Kidney (tissue), 14 donors: Measurements from ENCODE around the gene ATP10B. TPM values are rescaled to one million over a fixed set of nuclear protein-coding genes. Genes with fewer than 3 reads are reported as not detected.

Experiments
- DNase-seq, 5 donors: peaks; one replicate each; pipeline ENCODE4 v3.0.0-alpha.2; 2013 to 2020
- FAIRE-seq: peaks from 2 replicates; lab custom pipeline; 2012; peaks lifted over from hg19 to GRCh38; lab: Jason Lieb, UNC
- H3K27ac ChIP-seq, 2 donors: one replicate each; pipeline ENCODE4 v1.7.0; 2013; ENCODE audit warnings: low read depth in 2 of 2, low read length in 2 of 2, inconsistent platforms in 1 of 2
- H3K27me3 ChIP-seq: one replicate; pipeline ENCODE4 v1.7.1; 2013; ENCODE audit warnings: low read length, inconsistent platforms; ENCODE audit not compliant: control insufficient read depth, insufficient read depth
- H3K36me3 ChIP-seq, 3 donors: one replicate each; pipeline versions ENCODE4 v1.7.0 to v1.7.1; 2013; ENCODE audit warnings: low read length in 3 of 3, control low read depth in 1 of 3, inconsistent platforms in 1 of 3; ENCODE audit not compliant: insufficient read depth in 3 of 3, control insufficient read depth in 2 of 3
- H3K4me1 ChIP-seq, 3 donors: one replicate each; pipeline versions ENCODE4 v1.7.0 to v1.7.1; 2013; ENCODE audit warnings: low read length in 3 of 3, inconsistent platforms in 1 of 3, low read depth in 1 of 3; ENCODE audit not compliant: control insufficient read depth in 2 of 3, insufficient read depth in 2 of 3
- H3K4me3 ChIP-seq, 3 donors: one replicate each; pipeline versions ENCODE4 v1.7.0 to v1.8.1; 2013; ENCODE audit warnings: low read length in 3 of 3, control low read depth in 1 of 3, inconsistent platforms in 1 of 3
- H3K9ac ChIP-seq, 3 donors: one replicate each; pipeline versions ENCODE4 v1.7.0 to v1.7.1; 2013; ENCODE audit warnings: low read length in 3 of 3, control low read depth in 1 of 3, inconsistent platforms in 1 of 3
- H3K9me3 ChIP-seq, 3 donors: one replicate each; pipeline versions ENCODE4 v1.7.0 to v1.7.1; 2013; ENCODE audit warnings: low read length in 3 of 3, control low read depth in 1 of 3, inconsistent platforms in 1 of 3; ENCODE audit not compliant: control insufficient read depth in 2 of 3, insufficient read depth in 1 of 3
- CTCF ChIP-seq: IDR thresholded peaks from 3 replicates; pipeline ENCODE4 v1.5.1; 2012; ENCODE audit warnings: mild to moderate bottlenecking, moderate library complexity, borderline replicate concordance; ENCODE audit not compliant: insufficient read depth; ENCODE audit errors: extremely low read depth
- intact Hi-C: fragments of 100-400 bp; cut with DNase I; formaldehyde crosslinking; loops from one replicate; pipeline ENCODE4 v1.11.1; 2022
- polyA plus RNA-seq: library from polyadenylated mRNA; stranded (reverse); fragments of 350-450 nt; fragmentation: Illumina TruSeq; extraction: RNeasy Lipid Tissue Mini Kit (QIAGEN cat#74804); gene quantifications from one replicate; pipeline ENCODE4 v1.2.3, GENCODE V29; 2014; ENCODE audit warnings: low read depth, low replicate concordance; ENCODE audit not compliant: insufficient read depth
- total RNA-seq: library from RNA; stranded (reverse); fragmentation: NEBNext Ultra II Directional; extraction: Animal tissue kit (Norgen Biotek cat#: 25700); gene quantifications from one replicate; pipeline ENCODE4 v1.2.1, GENCODE V29; 2021
- donor health status: control.
- donor health status: control.
- donor health status: control.
- donor health status: control.
- donor health status: control.
- donor health status: DM: yes; HTN: yes; CAD: no.
- donor health status: Normal renal cell carcinoma (clear cell type).

The ATP10B gene
- total and polyA plus RNA-seq, 2 donors from 2014 or later = 1.4 TPM; not detected in 1

GRCh38 chr5:160651692-160652645, 200.0 kb downstream of the ATP10B start:
- Histone ChIP-seq H3K9ac (no peak overlapping the region), H3K27ac (no peak overlapping the region), H3K27me3 (no peaks in the 10 kb centered on the region), H3K36me3 (no peaks in the 10 kb centered on the region), H3K4me1 (peaks cover 0 to 2% (median 0%) of the 10 kb centered on the region in 3 donors), H3K4me3 (no peak overlapping the region), H3K9me3 (no peaks in the 10 kb centered on the region)
- DNase-seq (no peak), FAIRE-seq (no peak)
- intact Hi-C loops = no loop called here
- no peak for TF ChIP-seq CTCF

GRCh38 chr5:160649304-160649703, 202.7 kb downstream of the ATP10B start:
- H3K4me1 ChIP-seq = peaks cover 0 to 2% (median 0%) of the 10 kb centered on the region in 3 donors
- TF ChIP-seq CTCF = peak; percentile 11
- no peaks in the 10 kb centered on the region for H3K9me3 ChIP-seq
- H3K36me3 ChIP-seq = no peaks in the 10 kb centered on the region
- H3K27me3 ChIP-seq = no peaks in the 10 kb centered on the region
- H3K4me3 ChIP-seq = no peak overlapping the region
- FAIRE-seq (no peak), DNase-seq (peak in 1 of 5 donors; percentile 36)
- no peak overlapping the region for H3K27ac ChIP-seq
- H3K9ac ChIP-seq = no peak overlapping the region
- intact Hi-C loops = no loop called here

- FAIRE-seq (no peak), DNase-seq (no peak)
- intact Hi-C loops = no loop called here
- Histone ChIP-seq H3K4me1 (peaks cover 0 to 2% (median 0%) of the 10 kb centered on the region in 3 donors), H3K4me3 (no peak overlapping the region), H3K9me3 (no peaks in the 10 kb centered on the region), H3K36me3 (no peaks in the 10 kb centered on the region), H3K27ac (no peak overlapping the region), H3K9ac (no peak overlapping the region), H3K27me3 (no peaks in the 10 kb centered on the region)
- TF ChIP-seq CTCF = no peak
These were observed 206.0 kb downstream of the ATP10B start for GRCh38 chr5:160646033-160646432.
